Measurements from ENCODE around the gene LBHD2. TPM values are rescaled to one million over a fixed set of nuclear protein-coding genes. Genes with fewer than 3 reads are reported as not detected.

Gene LBHD2
- total and polyA plus RNA-seq, 2 of the 8 experiments (the other 6 are each of a cell fraction or from before 2014, with no cell fraction given): not detected

DNA sequence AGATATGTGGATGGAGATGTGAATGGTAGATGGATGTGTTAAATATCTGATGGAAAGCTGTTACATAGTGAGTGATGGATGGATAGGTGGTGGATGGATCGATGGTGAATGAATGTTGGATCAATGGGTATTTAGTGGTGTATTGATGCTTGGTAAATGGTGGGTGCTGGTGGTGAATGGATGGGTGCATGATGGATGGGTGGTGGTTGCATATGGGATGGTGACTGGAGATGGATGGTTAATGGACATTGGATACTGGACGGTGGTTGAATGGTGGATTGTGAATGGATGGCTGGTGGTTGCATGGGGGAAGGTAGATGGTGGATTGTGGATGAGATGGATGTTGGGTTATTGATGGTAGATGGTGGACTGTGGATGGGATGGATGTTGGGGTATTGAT lies 2.1 kb upstream of the LBHD2 start:
- Histone ChIP-seq H3K27ac (ENCODE audit: low read depth, low read length) (no peak overlapping the region), H2BK120ac (replicated peaks; ENCODE audit: low read depth, low read length) (no peak overlapping the region), H3K14ac (ENCODE audit: insufficient read length) (no peak overlapping the region), H3K4me1 (replicated peaks in 1 of 4; ENCODE audit: control insufficient read depth in 3 of 4, insufficient read depth in 4 of 4, low read length in 3 of 4) (peaks cover 0 to 3% (median 0%) of the 10 kb centered on the region in 4 experiments; a peak in 2 of 7 replicates), H4K20me1 (replicated peaks in 1 of 2; ENCODE audit: control insufficient read depth in 1 of 2, insufficient read depth in 2 of 2, low read length in 2 of 2) (peaks cover 0 to 7% of the 10 kb centered on the region in 2 experiments), H2BK12ac (ENCODE audit: low read depth, low read length) (no peak overlapping the region), H2AFZ (ENCODE audit: low read length) (no peak overlapping the region), H3K36me3 (ENCODE audit: control insufficient read depth in 2 of 4, insufficient read depth in 4 of 4, low read length in 3 of 4) (no peaks in the 10 kb centered on the region), H2BK15ac (ENCODE audit: low read length) (no peak overlapping the region), H3K79me1 (ENCODE audit: low read depth, low read length) (no peaks in the 10 kb centered on the region), H4K8ac (ENCODE audit: extremely low read depth, insufficient read depth, low read length) (no peak overlapping the region), H2AK5ac (ENCODE audit: low read depth, low read length) (no peak overlapping the region), H3K27me3 (replicated peaks in 1 of 4; ENCODE audit: control insufficient read depth in 3 of 4, extremely low read depth in 1 of 4, insufficient read depth in 3 of 4, low read length in 3 of 4) (peaks cover 3 to 18% (median 15%) of the 10 kb centered on the region in 4 experiments; a peak in 6 of 7 replicates), H4K91ac (replicated peaks; ENCODE audit: insufficient read length, low read length) (no peak overlapping the region), H4K5ac (ENCODE audit: insufficient read length, low read depth, low read length) (no peak overlapping the region), H3K79me2 (ENCODE audit: control insufficient read depth in 1 of 2, insufficient read depth in 2 of 2, low read length in 2 of 2) (no peaks in the 10 kb centered on the region), H2BK20ac (ENCODE audit: low read length) (no peak overlapping the region), H3K23me2 (ENCODE audit: low read depth, low read length) (peaks cover 23% of the 10 kb centered on the region; the same call in 1 of the 2 replicates), H3K18ac (ENCODE audit: extremely low read depth, low read length) (no peak overlapping the region), H3K23ac (ENCODE audit: insufficient read length) (no peak overlapping the region), H3K56ac (replicated peaks; ENCODE audit: insufficient read length, low read depth, low read length) (no peak overlapping the region), H3K4me2 (ENCODE audit: insufficient read depth in 1 of 2, low read depth in 2 of 2, low read length in 2 of 2) (no peak overlapping the region), H3K9me3 (ENCODE audit: insufficient read depth in 2 of 2, low read depth in 1 of 2, low read length in 1 of 2) (no peaks in the 10 kb centered on the region), H3K9ac (replicated peaks in 1 of 4; ENCODE audit: extremely low read depth in 1 of 4, low read depth in 3 of 4, low read length in 3 of 4) (no peak overlapping the region), H2BK5ac (ENCODE audit: low read depth, low read length) (no peak overlapping the region), H3K4ac (replicated peaks; ENCODE audit: insufficient read length, low read depth, low read length) (no peak overlapping the region), H3K4me3 (ENCODE audit: extremely low read depth in 1 of 4, insufficient read depth in 2 of 4, low read depth in 3 of 4, low read length in 4 of 4) (no peak overlapping the region)
- 91 to 100% methylated on average over 1 to 2 of the region's 2 CpGs for WGBS, 2 experiments (ENCODE audit: extremely low coverage in 1 of 2, insufficient coverage in 1 of 2, insufficient read length in 1 of 2, insufficient replicate concordance in 2 of 2, low coverage in 1 of 2, low lambda C conversion rate in 2 of 2, missing lambda C conversion rate in 1 of 2)
- ChIA-PET CTCF (ENCODE audit: partially characterized antibody) (interaction anchor here (1.1 to 3.9 kb wide), 2 partner anchors 9 to 210 kb away, joined by 3 to 16 read pairs; no protein-coding TSS in a partner anchor), POLR2A (ENCODE audit: partially characterized antibody) (no interaction called here)
- FAIRE-seq: no peak
- no peak for DNase-seq (ENCODE audit: low read depth in 1 of 2, low spot score in 2 of 2)
- no peak for TF ChIP-seq SP1 (IDR thresholded peaks at IDR 0.05; ENCODE audit: low read depth, low read length)
- no peak for TF ChIP-seq ASH2L (IDR thresholded peaks at IDR 0.05; ENCODE audit: low read length)
- no peak for TF ChIP-seq CHD2 (IDR thresholded peaks at IDR 0.05; ENCODE audit: low read length)
- no peak for TF ChIP-seq BACH1 (IDR thresholded peaks at IDR 0.05; ENCODE audit: low read length)
